ENCODE measurements around the gene SORCS1.

GRCh38 chr10:106576534-106576933, 588.0 kb downstream of the SORCS1 start:
- TF ChIP-seq CTCF (IDR thresholded peaks at IDR 0.05; ENCODE audit: low read depth, low read length, poor library complexity, severe bottlenecking): no peak
- no peak for TF ChIP-seq EZH2phosphoT487 (IDR thresholded peaks at IDR 0.05; ENCODE audit: borderline replicate concordance, low read length)
